GM12875 (cell line): ENCODE results near the gene NECTIN2.

Experiments
- H3K4me3 ChIP-seq: one replicate; pipeline ENCODE4 v1.5.1; 2011; ENCODE audit warnings: low read depth, low read length, control low read depth
- CTCF ChIP-seq: IDR thresholded peaks from 2 replicates; pipeline ENCODE4 v1.5.1; 2011; ENCODE audit warnings: low read depth, mild to moderate bottlenecking, control low read depth, inconsistent platforms, low read length, moderate library complexity, borderline replicate concordance; ENCODE audit not compliant: insufficient read depth

Gene NECTIN2

GRCh38 chr19:44930088-44930487 is 84.0 kb downstream of the NECTIN2 start:
- no peak overlapping the region for H3K4me3 ChIP-seq
- no peak for TF ChIP-seq CTCF

DNA sequence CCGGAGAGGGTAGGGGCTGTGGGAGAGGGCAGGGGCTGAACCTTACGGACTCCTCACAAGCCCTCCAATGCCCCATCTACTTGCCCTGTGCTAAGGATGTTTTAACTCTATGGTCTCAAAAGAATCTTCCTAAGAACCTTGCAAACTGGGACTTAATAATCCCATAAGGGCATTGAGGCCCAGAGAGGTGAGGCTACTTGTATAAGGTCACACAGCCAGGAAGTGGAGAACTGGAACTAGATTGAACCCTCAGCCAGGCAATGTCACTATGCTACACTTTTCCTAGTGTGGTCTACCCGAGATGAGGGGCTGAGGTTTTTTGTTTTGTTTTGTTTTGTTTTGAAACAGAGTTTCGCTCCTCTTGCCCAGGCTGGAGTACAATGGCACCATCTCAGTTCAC is 85.4 kb downstream of the NECTIN2 start:
- no peak for TF ChIP-seq CTCF
- H3K4me3 ChIP-seq: no peak overlapping the region
